Thoracic aorta (tissue), 2 donors: ENCODE results near the gene GREB1L. TPM values are rescaled to one million over a fixed set of nuclear protein-coding genes. Genes with fewer than 3 reads are reported as not detected.
"Not testable (repeated sequence)": the region's sequence is repeated elsewhere in the genome, so short reads cannot be mapped to it uniquely, and the experiment has no call there.

Experiments used
- ATAC-seq: fragments of 150-250 bp; one replicate; pipeline ENCODE4 v1.8.0; 2017; ENCODE audit warnings: low read depth; ENCODE audit not compliant: insufficient number of reproducible peaks, low FRiP score
- DNase-seq: peaks from one replicate; pipeline ENCODE4 v3.0.0-alpha.2; 2020; ENCODE audit warnings: low spot score
- H3K27ac ChIP-seq, 2 donors: fragments of 200-600 bp; sonication (generic); 1 replicate in 1 of 2; 2 replicates in 1 of 2; pipeline ENCODE4 v1.5.1; 2016; ENCODE audit warnings: mild to moderate bottlenecking in 2 of 2, moderate library complexity in 2 of 2
- H3K27me3 ChIP-seq: fragments of 200-600 bp; sonication (generic); replicated peaks from 2 replicates; pipeline ENCODE4 v1.6.0; 2016; ENCODE audit warnings: mild to moderate bottlenecking; ENCODE audit not compliant: insufficient read depth
- H3K36me3 ChIP-seq: fragments of 200-600 bp; sonication (generic); one replicate; pipeline ENCODE4 v1.5.1; 2016
- H3K4me1 ChIP-seq, 2 donors: fragments of 200-600 bp; sonication (generic); 1 replicate in 1 of 2; 2 replicates in 1 of 2; pipeline versions ENCODE4 v1.5.1 to v1.6.0; 2016; ENCODE audit warnings: low read depth in 2 of 2, mild to moderate bottlenecking in 1 of 2; ENCODE audit not compliant: control insufficient read depth in 1 of 2
- H3K4me3 ChIP-seq: fragments of 200-600 bp; sonication (generic); 2 replicates; pipeline ENCODE4 v1.5.1; 2016; ENCODE audit warnings: mild to moderate bottlenecking
- H3K9me3 ChIP-seq: fragments of 200-600 bp; sonication (generic); 2 replicates; pipeline ENCODE4 v1.5.1; 2016
- CTCF ChIP-seq: fragments of 200-600 bp; sonication (generic); IDR thresholded peaks from one replicate; pipeline ENCODE4 v1.5.1; 2019; ENCODE audit warnings: antibody characterized with exemption
- total RNA-seq, 2 donors: library from RNA; depleted of rRNA; stranded (reverse); fragments of >200 nt; gene quantifications; one replicate each; pipeline versions ENCODE4 v1.1.0 to v1.2.3, GENCODE V29; 2016

GREB1L gene
- total RNA-seq, 2 donors from 2014 or later: 12.7 to 20.0 TPM

GRCh38 chr18:21309248-21309647 lies 67.2 kb downstream of the GREB1L start:
- Histone ChIP-seq H3K27me3 (no peaks in the 10 kb centered on the region), H3K27ac (no peak overlapping the region), H3K4me3 (no peak overlapping the region), H3K4me1 (peaks cover 0 to 4% of the 10 kb centered on the region in 2 donors), H3K36me3 (no peaks in the 10 kb centered on the region), H3K9me3 (no peaks in the 10 kb centered on the region)
- ATAC-seq (no peak), DNase-seq (no peak)
- no peak for TF ChIP-seq CTCF

- H3K4me3 ChIP-seq, DNase-seq, H3K27ac ChIP-seq, H3K27me3 ChIP-seq, ATAC-seq, H3K9me3 ChIP-seq, H3K36me3 ChIP-seq: not testable (repeated sequence)
- peaks cover 3 to 18% of the 10 kb centered on the region in 2 donors for H3K4me1 ChIP-seq
Observed at GRCh38 chr18:21311980-21312379, 69.9 kb downstream of the GREB1L start.

- no peak for DNase-seq
- no peak for TF ChIP-seq CTCF
- ATAC-seq: no peak
- Histone ChIP-seq H3K27ac (no peak overlapping the region), H3K4me3 (no peak overlapping the region), H3K4me1 (peaks cover 3 to 18% of the 10 kb centered on the region in 2 donors), H3K27me3 (no peaks in the 10 kb centered on the region), H3K36me3 (no peaks in the 10 kb centered on the region), H3K9me3 (no peaks in the 10 kb centered on the region)
Observed at GRCh38 chr18:21313576-21313975, 71.5 kb downstream of the GREB1L start.

- Histone ChIP-seq H3K4me3 (no peak overlapping the region), H3K9me3 (no peaks in the 10 kb centered on the region), H3K4me1 (peaks cover 3 to 18% of the 10 kb centered on the region in 2 donors), H3K36me3 (no peaks in the 10 kb centered on the region), H3K27ac (no peak overlapping the region), H3K27me3 (no peaks in the 10 kb centered on the region)
- no peak for ATAC-seq
- TF ChIP-seq CTCF: no peak
- DNase-seq: no peak
Observed at GRCh38 chr18:21314724-21315123, 72.7 kb downstream of the GREB1L start.

- not testable (repeated sequence) for H3K27me3 ChIP-seq, ATAC-seq, DNase-seq, H3K36me3 ChIP-seq, H3K9me3 ChIP-seq, H3K4me3 ChIP-seq, H3K27ac ChIP-seq
- peaks cover 3 to 18% of the 10 kb centered on the region in 2 donors for H3K4me1 ChIP-seq
Observed at GRCh38 chr18:21315126-21315525, 73.1 kb downstream of the GREB1L start.

- DNase-seq: no peak
- Histone ChIP-seq H3K9me3 (no peaks in the 10 kb centered on the region), H3K4me1 (peaks cover 3 to 18% of the 10 kb centered on the region in 2 donors), H3K4me3 (no peak overlapping the region), H3K27me3 (no peaks in the 10 kb centered on the region), H3K36me3 (no peaks in the 10 kb centered on the region), H3K27ac (no peak overlapping the region)
- no peak for ATAC-seq
- no peak for TF ChIP-seq CTCF
Observed at GRCh38 chr18:21315741-21316197, 73.7 kb downstream of the GREB1L start.
